TTC549 (cell line): ENCODE results near the gene OR3A3.
"Not testable (repeated sequence)": the region's sequence is repeated elsewhere in the genome, so short reads cannot be mapped to it uniquely, and the experiment has no call there.

Experiments used
- FAIRE-seq: peaks from 2 replicates; lab custom pipeline; 2012; peaks lifted over from hg19 to GRCh38; lab: Jason Lieb, UNC

Gene OR3A3

GRCh38 chr17:3411070-3411469 is at the start of gene OR3A3:
Gene OR3A3, plus strand, starts transcription at chr17:3411370.
- no peak for FAIRE-seq

- not testable (repeated sequence) for FAIRE-seq
These were observed 40.0 kb upstream of the OR3A3 start for GRCh38 chr17:3371167-3371566.

- FAIRE-seq: no peak
These were observed 32.8 kb upstream of the OR3A3 start for GRCh38 chr17:3378321-3378720.

- no peak for FAIRE-seq
These were observed 29.2 kb upstream of the OR3A3 start for GRCh38 chr17:3381957-3382356.

GRCh38 chr17:3385869-3386816 is 25.0 kb upstream of the OR3A3 start, which contains the start of gene OR3A2:
Gene OR3A2, minus strand, starts transcription at chr17:3386308.
- FAIRE-seq: no peak

GRCh38 chr17:3389791-3390190 is 21.4 kb upstream of the OR3A3 start:
- FAIRE-seq: no peak

GRCh38 chr17:3397801-3398200 is 13.4 kb upstream of the OR3A3 start:
- FAIRE-seq: not testable (repeated sequence)

GRCh38 chr17:3398310-3398709 is 12.9 kb upstream of the OR3A3 start, which contains the start of gene OR1E1:
Gene OR1E1, minus strand, starts transcription at chr17:3398410. Its CDS starts 0 bp downstream, at chr17:3398410.
- no peak for FAIRE-seq

- FAIRE-seq: no peak
These were observed 11.1 kb upstream of the OR3A3 start for GRCh38 chr17:3400055-3400454.

- no peak for FAIRE-seq
These were observed 9.4 kb upstream of the OR3A3 start for GRCh38 chr17:3401786-3402185.

- FAIRE-seq: not testable (repeated sequence)
These were observed 7.3 kb upstream of the OR3A3 start for GRCh38 chr17:3403856-3404255.

- not testable (repeated sequence) for FAIRE-seq
These were observed 1.0 kb downstream of the OR3A3 start for GRCh38 chr17:3412216-3412615.

- FAIRE-seq: no peak
These were observed 4.4 kb downstream of the OR3A3 start for GRCh38 chr17:3415610-3416009.

- no peak for FAIRE-seq
These were observed 7.1 kb downstream of the OR3A3 start for GRCh38 chr17:3418222-3418621.

- not testable (repeated sequence) for FAIRE-seq
These were observed 22.0 kb downstream of the OR3A3 start for GRCh38 chr17:3433215-3433614.

- no peak for FAIRE-seq
These were observed 22.6 kb downstream of the OR3A3 start, which contains the start of gene OR1E2 for GRCh38 chr17:3433741-3434140. Gene OR1E2, minus strand, starts transcription at chr17:3433841. Its CDS starts 0 bp downstream, at chr17:3433841.

GRCh38 chr17:3438368-3438767 is 27.2 kb downstream of the OR3A3 start:
- FAIRE-seq: no peak

- FAIRE-seq: no peak
These were observed 29.3 kb downstream of the OR3A3 start for GRCh38 chr17:3440451-3440850.

GRCh38 chr17:3447625-3448024 is 36.5 kb downstream of the OR3A3 start:
- FAIRE-seq: no peak

GRCh38 chr17:3448059-3448665 is 37.0 kb downstream of the OR3A3 start:
- FAIRE-seq: no peak

- FAIRE-seq: not testable (repeated sequence)
These were observed 55.2 kb downstream of the OR3A3 start for GRCh38 chr17:3466355-3466754.

GRCh38 chr17:3469529-3469928 is 58.4 kb downstream of the OR3A3 start:
- no peak for FAIRE-seq

- no peak for FAIRE-seq
These were observed 60.4 kb downstream of the OR3A3 start, which contains the start of gene SPATA22 for GRCh38 chr17:3471599-3471998. Gene SPATA22, minus strand, starts transcription at chr17:3471819. Its CDS starts 2,494 bp downstream, at chr17:3469325.
